ENCODE data around the gene FZD7.

The FZD7 gene

DNA sequence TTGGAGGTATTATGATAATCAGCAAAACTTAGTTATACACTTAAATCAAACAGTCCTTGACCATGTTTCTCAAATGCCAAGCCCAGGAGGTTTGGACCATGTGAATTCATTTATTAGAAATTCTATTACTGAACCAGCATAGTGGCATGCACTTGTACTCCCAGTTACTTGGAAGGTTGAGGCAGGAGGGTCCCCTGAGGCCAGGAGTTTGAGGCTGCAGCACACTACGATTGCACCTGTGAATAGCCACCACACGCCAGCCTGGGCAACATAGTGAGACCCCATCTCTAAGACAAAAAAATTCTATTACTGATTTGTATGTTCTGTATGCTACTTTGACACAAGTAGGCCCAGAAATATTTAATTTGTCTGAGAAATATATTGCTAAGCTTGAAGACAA is 43.6 kb upstream of the FZD7 start:
- H3K4me3 ChIP-seq (ENCODE audit: low read depth, low read length), result no peak overlapping the region
- TF ChIP-seq, protein P1, sequence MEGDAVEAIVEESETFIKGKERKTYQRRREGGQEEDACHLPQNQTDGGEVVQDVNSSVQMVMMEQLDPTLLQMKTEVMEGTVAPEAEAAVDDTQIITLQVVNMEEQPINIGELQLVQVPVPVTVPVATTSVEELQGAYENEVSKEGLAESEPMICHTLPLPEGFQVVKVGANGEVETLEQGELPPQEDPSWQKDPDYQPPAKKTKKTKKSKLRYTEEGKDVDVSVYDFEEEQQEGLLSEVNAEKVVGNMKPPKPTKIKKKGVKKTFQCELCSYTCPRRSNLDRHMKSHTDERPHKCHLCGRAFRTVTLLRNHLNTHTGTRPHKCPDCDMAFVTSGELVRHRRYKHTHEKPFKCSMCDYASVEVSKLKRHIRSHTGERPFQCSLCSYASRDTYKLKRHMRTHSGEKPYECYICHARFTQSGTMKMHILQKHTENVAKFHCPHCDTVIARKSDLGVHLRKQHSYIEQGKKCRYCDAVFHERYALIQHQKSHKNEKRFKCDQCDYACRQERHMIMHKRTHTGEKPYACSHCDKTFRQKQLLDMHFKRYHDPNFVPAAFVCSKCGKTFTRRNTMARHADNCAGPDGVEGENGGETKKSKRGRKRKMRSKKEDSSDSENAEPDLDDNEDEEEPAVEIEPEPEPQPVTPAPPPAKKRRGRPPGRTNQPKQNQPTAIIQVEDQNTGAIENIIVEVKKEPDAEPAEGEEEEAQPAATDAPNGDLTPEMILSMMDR (IDR thresholded peaks at IDR 0.05; ENCODE audit: borderline replicate concordance, insufficient read depth, low read depth, low read length), result no peak

DNA sequence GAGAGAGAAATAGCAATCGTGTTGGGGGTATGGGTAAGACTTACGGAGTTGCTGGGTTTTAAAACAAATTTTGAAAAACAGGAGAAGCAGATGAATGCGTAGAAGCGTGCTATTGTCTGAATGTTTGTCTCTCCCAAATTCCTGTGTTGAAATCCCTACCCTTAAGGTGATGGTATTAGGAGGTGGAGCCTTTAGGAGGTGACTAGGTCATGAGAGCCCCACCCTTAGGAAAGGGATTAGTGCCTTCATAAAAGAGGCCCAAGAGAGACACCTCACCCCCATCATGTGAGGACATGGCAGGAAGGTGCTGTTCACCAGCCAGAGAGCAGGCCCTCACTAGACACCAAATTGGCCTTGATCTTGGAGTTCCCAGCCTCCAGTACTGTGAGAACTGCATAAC is 40.7 kb upstream of the FZD7 start:
- TF ChIP-seq, protein P1 (IDR thresholded peaks at IDR 0.05; ENCODE audit: borderline replicate concordance, insufficient read depth, low read depth, low read length), result no peak

DNA sequence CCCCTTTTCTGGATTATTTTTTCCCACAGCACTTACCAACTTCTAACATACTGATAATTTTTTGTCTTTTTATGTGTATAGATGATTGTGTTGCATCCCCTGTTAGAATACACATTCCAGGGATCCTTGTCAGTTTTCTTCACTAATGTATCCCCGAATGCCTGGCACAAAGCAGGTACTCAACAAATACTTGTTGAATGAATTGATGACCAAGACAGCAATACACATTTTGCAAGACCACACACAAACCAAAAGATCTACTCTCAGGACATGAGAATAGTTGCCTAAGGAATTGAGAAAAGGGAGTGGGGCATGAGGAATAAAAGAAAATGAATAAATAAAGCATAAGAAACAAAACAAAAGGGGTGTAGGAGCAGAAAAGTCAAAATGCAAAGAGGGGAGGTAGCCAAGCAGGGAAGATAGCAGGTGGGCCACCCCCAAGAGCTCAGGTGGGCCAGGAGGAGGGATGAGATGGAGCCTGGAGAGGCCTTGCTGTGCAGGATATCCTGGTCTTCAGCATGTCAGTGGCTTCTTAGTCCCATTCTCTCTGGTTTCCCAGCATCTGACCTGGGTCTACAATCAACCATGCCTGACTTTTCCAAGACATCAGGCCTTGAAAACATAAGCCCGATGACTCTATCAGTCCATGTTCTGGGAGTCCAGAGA is 38.5 kb upstream of the FZD7 start:
- TF ChIP-seq, protein P1 (IDR thresholded peaks at IDR 0.05; ENCODE audit: borderline replicate concordance, insufficient read depth, low read depth, low read length), result no peak
- no peak overlapping the region for H3K4me3 ChIP-seq (ENCODE audit: low read depth, low read length)

More for the DNA sequence above, 40.7 kb upstream of the FZD7 start:
- no peak overlapping the region for H3K4me3 ChIP-seq (ENCODE audit: low read depth, low read length)

DNA sequence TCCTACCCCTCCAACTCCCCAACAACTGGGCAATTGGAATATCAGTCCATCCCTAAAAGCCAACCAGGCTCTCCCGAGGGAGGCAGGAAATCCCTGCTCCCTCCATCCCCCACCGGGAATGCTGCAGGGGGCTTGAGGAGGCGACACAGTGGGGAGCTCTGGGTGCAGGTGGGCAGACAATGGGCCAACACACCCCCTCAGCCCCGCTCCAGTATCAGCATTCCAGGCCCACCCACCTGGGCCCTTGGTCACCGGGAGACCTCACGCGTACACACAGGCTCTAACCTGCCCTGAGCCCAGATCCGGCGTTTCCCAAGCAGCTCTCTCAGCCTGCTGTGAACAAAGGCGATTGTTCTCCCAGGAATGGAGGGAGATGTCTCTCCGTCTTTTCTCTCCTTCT is 37.6 kb upstream of the FZD7 start:
- TF ChIP-seq, protein P1 (IDR thresholded peaks at IDR 0.05; ENCODE audit: borderline replicate concordance, insufficient read depth, low read depth, low read length), result no peak
- no peak overlapping the region for H3K4me3 ChIP-seq (ENCODE audit: low read depth, low read length)

DNA sequence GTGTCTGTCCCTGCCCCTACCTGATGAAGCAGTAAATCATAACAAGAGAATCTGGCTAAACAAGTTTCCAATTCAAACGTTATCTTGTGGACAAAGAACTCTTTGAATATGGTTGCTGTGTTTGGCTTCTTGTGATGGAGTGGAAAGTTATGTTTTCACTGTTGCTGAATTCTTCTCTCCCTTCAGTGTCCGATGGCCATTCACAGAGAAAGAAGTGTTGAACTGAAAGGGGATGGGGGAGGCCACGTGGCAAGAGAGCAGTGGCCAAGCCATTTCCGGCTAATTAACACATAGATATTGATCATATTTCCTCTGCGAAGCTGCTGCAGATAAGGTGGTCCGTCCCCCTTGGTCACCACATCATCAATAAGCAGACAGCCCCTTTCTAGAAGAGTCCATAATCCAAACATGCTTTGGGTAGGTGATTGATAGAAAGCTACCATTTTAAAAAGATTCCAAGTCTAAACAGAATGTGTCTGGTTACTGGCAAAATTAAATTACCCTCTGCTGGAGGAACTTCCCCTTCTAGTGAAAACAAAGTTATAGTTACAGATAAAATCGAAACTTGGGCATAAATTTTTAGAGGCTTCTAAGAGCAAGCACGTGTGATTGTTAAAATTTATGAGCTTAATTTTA is 36.9 kb upstream of the FZD7 start:
- TF ChIP-seq, protein P1 (IDR thresholded peaks at IDR 0.05; ENCODE audit: borderline replicate concordance, insufficient read depth, low read depth, low read length), result no peak
- no peak overlapping the region for H3K4me3 ChIP-seq (ENCODE audit: low read depth, low read length)

DNA sequence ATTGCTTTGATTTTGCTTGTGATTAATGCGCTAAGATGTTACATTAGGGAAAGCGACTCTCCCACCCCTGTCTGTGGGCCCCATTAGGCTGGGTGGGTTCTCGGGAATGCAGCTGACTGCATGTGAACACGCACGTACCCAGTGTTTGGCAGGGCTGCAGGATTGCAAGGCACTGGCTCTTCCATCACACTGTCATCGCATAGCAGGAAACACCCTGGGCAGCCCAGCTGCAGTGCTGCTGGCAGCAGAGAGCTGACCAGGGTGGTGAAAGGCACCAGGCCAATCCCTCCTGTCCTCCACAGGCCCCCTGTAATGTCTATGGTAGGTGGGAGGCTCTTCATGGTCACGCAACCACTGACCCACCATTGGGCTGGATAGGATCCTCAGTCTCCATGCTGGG is 34.4 kb upstream of the FZD7 start:
- no peak overlapping the region for H3K4me3 ChIP-seq (ENCODE audit: low read depth, low read length)
- TF ChIP-seq, protein P1 (IDR thresholded peaks at IDR 0.05; ENCODE audit: borderline replicate concordance, insufficient read depth, low read depth, low read length), result no peak

DNA sequence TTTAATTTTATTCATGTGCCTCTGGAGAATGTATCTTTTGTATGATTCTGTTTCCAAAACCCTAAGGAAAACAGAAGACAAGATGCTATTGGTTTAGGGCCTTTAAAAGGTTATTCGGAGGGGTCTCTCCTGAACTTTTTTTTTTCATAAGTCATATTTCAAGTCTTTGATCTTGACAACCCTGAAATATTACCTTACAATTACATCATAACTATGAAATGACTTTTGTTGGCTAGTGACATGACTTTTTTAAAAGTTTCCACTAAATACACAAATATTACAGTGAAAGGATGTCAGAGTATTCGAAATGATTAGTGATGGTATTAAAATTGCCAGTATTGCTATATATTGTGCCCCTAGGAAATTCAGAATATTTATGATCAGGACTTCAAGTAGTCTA is 31.8 kb upstream of the FZD7 start:
- H3K4me3 ChIP-seq (ENCODE audit: low read depth, low read length), result no peak overlapping the region
- TF ChIP-seq, protein P1 (IDR thresholded peaks at IDR 0.05; ENCODE audit: borderline replicate concordance, insufficient read depth, low read depth, low read length), result no peak

All from GM12875 (cell line).